ENCODE measurements around the gene GRHL1.
A peak's percentile ranks its signal among the peaks of the same experiment; 100 is the strongest.
"Not testable (repeated sequence)": the region's sequence is repeated elsewhere in the genome, so short reads cannot be mapped to it uniquely, and the experiment has no call there.

Gene GRHL1

GRCh38 chr2:10028407-10028987, 77.0 kb downstream of the GRHL1 start:
- DNase-seq: no peak

DNA sequence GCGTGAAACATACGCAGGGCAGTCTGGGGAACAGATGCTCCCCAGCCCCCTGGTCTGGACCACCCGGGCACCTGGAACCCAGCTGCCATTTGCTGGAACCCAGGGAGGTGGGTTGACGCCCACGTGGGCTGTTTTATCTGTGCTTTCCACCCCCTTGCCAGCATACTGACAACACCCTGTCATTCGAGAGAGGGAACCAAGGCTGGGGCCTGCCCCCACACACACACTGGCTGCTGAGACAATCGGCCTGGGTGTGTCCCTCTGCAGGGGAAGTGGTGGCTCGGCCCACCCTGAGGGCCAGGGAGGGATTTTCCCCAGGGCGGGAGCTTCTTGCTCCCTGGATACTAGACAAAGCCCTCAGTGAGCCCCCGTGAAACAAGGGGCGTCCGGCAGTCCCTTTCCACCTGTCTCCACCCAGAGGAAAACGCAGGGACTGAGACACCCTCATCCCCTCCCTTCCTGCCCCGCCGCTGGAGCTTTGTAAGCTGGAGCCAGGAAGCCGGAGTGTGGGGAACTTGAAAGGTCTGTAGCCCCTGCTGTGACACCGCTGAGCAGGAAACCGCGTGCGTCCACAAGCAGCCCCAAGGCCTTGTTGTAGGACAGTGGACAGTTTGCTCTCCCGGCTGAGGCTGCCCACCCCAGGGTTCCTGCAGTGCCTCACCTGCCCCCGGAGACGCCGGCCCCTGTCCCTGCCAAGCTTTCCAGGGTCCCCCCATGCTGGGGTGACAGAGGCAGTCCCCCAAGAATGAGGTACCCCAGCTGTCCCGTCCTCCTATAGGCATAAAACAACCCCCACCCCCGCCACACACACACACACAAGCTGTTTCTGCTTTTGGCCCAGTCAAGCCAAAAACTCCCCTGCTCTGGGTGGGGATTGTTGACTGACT, 77.7 kb downstream of the GRHL1 start:
- DNase-seq: peak; percentile 46

DNA sequence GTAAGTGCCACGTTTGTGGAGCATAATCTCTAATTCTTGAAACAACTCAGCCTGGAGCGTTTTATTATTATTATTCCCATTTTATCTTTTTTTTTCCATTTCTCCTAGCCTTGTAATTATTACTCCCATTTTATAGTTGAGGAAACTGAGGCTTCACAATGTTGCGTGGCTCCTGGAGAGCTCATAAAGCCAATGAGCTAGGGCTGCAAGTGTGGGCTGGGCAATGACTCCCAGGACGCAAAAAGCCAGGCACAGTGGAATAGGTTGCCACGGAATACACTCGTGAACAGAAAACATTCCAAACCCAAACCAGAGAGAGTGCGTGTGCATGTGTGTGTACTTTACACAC, 78.4 kb downstream of the GRHL1 start:
- DNase-seq: no peak

- no peak for DNase-seq
These were observed 78.8 kb downstream of the GRHL1 start for GRCh38 chr2:10030311-10030736.

DNA sequence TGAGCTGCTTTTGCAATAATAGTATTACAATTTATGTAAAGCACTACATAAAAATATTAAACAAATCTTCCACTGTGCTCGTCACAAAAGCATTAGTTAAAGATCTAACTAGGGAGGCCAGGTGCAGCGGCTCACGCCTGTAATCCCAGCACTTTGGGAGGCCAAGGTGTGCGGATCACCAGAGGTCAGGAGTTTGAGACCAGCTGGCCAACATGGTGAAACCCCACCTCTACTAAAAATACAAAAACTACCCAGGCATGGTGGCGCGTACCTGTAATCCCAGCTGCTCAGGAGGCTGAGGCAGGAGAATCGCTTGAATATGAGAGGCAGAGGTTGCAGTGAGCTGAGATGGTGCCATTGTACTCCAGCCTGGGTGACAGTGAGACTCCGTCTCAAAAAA, 79.3 kb downstream of the GRHL1 start:
- DNase-seq: not testable (repeated sequence)

- DNase-seq: no peak
These were observed 80.6 kb downstream of the GRHL1 start for GRCh38 chr2:10031886-10032745.

GRCh38 chr2:10032746-10033105, 81.2 kb downstream of the GRHL1 start:
- DNase-seq: no peak

GRCh38 chr2:10033251-10034006, 81.9 kb downstream of the GRHL1 start:
- DNase-seq: no peak

GRCh38 chr2:10034333-10035052, 83.0 kb downstream of the GRHL1 start:
- no peak for DNase-seq

- DNase-seq: no peak
These were observed 83.5 kb downstream of the GRHL1 start for GRCh38 chr2:10035053-10035422.

GRCh38 chr2:10035633-10036032, 84.1 kb downstream of the GRHL1 start:
- no peak for DNase-seq

DNA sequence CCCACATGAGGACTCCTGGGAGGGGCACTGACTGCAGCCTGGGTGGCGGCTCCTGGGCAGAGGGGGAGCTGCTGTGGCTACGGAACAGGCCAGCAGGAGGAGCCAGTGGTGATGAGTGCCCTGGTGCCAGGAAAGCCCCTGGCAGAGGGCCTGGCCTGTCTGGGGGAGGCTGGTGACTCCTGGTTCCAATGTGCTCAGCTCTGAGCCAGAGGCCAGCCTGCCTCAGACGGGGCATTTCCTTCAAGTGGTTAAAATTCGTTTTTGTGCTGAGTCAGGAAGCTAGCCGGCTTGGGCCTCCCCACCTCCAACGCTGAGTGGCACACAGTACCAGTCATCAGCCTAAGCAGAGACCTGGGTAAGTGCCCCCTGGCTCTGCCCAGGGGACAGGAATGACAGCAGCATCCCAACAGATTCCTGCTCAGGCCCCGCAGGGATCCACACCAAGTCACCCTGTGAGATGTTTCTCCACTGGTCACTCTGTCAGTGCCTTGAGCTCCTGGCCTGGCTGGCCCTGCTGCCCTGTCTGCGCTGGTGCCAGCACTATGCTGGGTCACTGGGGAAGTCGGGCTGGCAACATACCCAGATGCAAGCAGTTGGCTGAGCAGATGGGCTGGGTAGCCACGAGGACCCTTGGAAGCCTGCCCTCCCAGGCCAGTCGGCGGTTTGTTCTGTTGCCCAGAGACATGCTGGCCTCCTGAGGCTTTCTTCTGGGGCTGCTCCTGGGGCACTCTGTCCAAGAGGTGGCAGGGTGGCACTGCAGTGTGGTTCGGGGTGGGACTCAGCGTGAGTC, 84.8 kb downstream of the GRHL1 start:
- DNase-seq: peak; percentile 56

DNA sequence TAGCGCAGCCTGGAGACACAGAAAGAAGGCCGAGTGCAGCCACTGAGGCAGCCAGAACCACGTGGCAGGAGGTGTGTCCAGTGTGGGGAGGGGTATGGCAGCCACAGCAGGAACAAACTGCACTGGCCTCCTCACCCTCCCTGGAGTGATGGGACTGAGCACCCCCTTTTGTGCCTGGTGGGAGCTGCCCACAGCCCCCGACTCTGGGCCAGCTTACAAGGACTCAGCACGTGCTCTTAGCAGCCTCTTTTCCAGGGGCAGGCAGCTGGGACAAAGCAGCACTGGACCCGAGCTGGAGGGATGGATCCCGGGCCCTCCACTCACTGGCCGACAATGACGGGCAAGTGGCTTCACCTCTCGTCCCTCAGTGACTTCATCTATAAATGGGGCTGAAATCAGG, 86.6 kb downstream of the GRHL1 start:
- no peak for DNase-seq

GRCh38 chr2:10038716-10039115, 87.2 kb downstream of the GRHL1 start:
- DNase-seq: no peak

GRCh38 chr2:10039658-10040410, 88.3 kb downstream of the GRHL1 start:
- DNase-seq: no peak

- no peak for DNase-seq
These were observed 90.2 kb downstream of the GRHL1 start for GRCh38 chr2:10041711-10042110.

GRCh38 chr2:10042301-10043161, 91.0 kb downstream of the GRHL1 start:
- DNase-seq: peak; percentile 56

GRCh38 chr2:10043256-10043905, 91.9 kb downstream of the GRHL1 start, which contains the start of gene KLF11:
KLF11 (plus strand) TSS chr2:10043550; CDS start chr2:10043717, 167 bp downstream.
- DNase-seq: peak; percentile 83

Data from activated T-cell treated with anti-CD3 and anti-CD28 coated beads, Interleukin-2, amount 50 U/mL, for 1 hour (primary cell).